OCI-LY7 (cell line): ENCODE results near the gene MARK2. TPM values are rescaled to one million over a fixed set of nuclear protein-coding genes. Genes with fewer than 3 reads are reported as not detected.

Source experiments
- BruUV-seq: library from RNA; stranded (reverse); fragments of 400-500 nt; replicated peaks from 2 replicates; lab custom pipeline; 2021; lab: Mats Ljungman, UMichigan
- CTCF ChIA-PET: fragments of 300-600 bp; sonication (Branson Sonifier 250); formaldehyde crosslinking; loops from one replicate; lab custom pipeline; 2022; ENCODE audit warnings: antibody characterized with exemption; ENCODE audit not compliant: unreplicated experiment; lab: Charles Lee
- POLR2A ChIA-PET: fragments of 300-600 bp; sonication (Branson Sonifier 250); formaldehyde crosslinking; loops from one replicate; lab custom pipeline; 2022; ENCODE audit warnings: antibody characterized with exemption; lab: Charles Lee
- DNase-seq: peaks from one replicate; pipeline ENCODE4 v3.0.0-alpha.2; 2015; ENCODE audit warnings: low spot score
- H2AFZ ChIP-seq: fragments of 200-600 bp; sonication (generic), shearing (Covaris generic); 2 replicates; pipeline ENCODE4 v1.6.1; 2014; ENCODE audit warnings: mild to moderate bottlenecking, antibody characterized with exemption, low read length, moderate library complexity
- H3K27ac ChIP-seq: fragments of 200-600 bp; sonication (generic); 2 replicates; pipeline ENCODE4 v1.5.1; 2014; ENCODE audit warnings: mixed run types, low read depth, mild to moderate bottlenecking, moderate library complexity, low read length, inconsistent platforms; ENCODE audit not compliant: poor library complexity, severe bottlenecking
- H3K36me3 ChIP-seq: fragments of 200-600 bp; sonication (generic); 2 replicates; pipeline ENCODE4 v1.6.1; 2014; ENCODE audit warnings: mild to moderate bottlenecking, antibody characterized with exemption, low read length, moderate library complexity, mixed read lengths; ENCODE audit not compliant: insufficient read depth
- H3K4me1 ChIP-seq: fragments of 200-600 bp; sonication (generic); 2 replicates; pipeline ENCODE4 v1.5.1; 2014; ENCODE audit warnings: mild to moderate bottlenecking, low read length; ENCODE audit not compliant: insufficient read depth, poor library complexity, severe bottlenecking
- H3K4me2 ChIP-seq: fragments of 200-600 bp; sonication (generic); 2 replicates; pipeline ENCODE4 v1.6.1; 2014; ENCODE audit warnings: mild to moderate bottlenecking, low read length
- H3K4me3 ChIP-seq: fragments of 200-600 bp; sonication (generic); 2 replicates; pipeline ENCODE4 v1.5.1; 2014; ENCODE audit warnings: mild to moderate bottlenecking, low read depth, low read length; ENCODE audit not compliant: poor library complexity, severe bottlenecking
- H3K79me2 ChIP-seq: fragments of 200-600 bp; sonication (generic); 2 replicates; pipeline ENCODE4 v1.6.1; 2016; ENCODE audit warnings: low read depth, mild to moderate bottlenecking, low read length, moderate library complexity, mixed read lengths; ENCODE audit not compliant: insufficient read depth
- H3K9me2 ChIP-seq: fragments of 200-600 bp; sonication (generic); 2 replicates; pipeline ENCODE4 v1.6.1; 2016; ENCODE audit warnings: mild to moderate bottlenecking, low read length, mixed read lengths; ENCODE audit not compliant: insufficient read depth
- H3K9me3 ChIP-seq: fragments of 200-600 bp; sonication (generic); 2 replicates; pipeline ENCODE4 v1.6.1; 2014; ENCODE audit warnings: mild to moderate bottlenecking, mixed run types, low read length, mixed read lengths
- H4K20me1 ChIP-seq: fragments of 200-600 bp; sonication (generic); 2 replicates; pipeline ENCODE4 v1.6.1; 2014; ENCODE audit warnings: mild to moderate bottlenecking, antibody characterized with exemption, low read length, moderate library complexity, mixed read lengths; ENCODE audit not compliant: insufficient read depth
- CTCF ChIP-seq: fragments of 200-600 bp; sonication (generic); conservative IDR thresholded peaks from 2 replicates; pipeline ENCODE4 v1.5.1; 2014; ENCODE audit warnings: mild to moderate bottlenecking, antibody characterized with exemption, low read length, moderate library complexity, mixed read lengths
- EZH2phosphoT487 ChIP-seq: fragments of 200-600 bp; sonication (generic); IDR thresholded peaks from 2 replicates; pipeline ENCODE4 v1.6.1; 2018; ENCODE audit warnings: low read depth, borderline replicate concordance, mild to moderate bottlenecking, mixed run types, antibody characterized with exemption, low read length, moderate library complexity, mixed read lengths
- intact Hi-C: fragments of 100-400 bp; cut with micrococcal nuclease; formaldehyde crosslinking; loops from one replicate; pipeline ENCODE4 v1.10.0; 2022; ENCODE audit not compliant: unreplicated experiment
- total RNA-seq, 2 experiments: library from RNA; depleted of rRNA in 1 of 2; stranded (reverse); fragments of >200 nt in 1 of 2; shearing (Covaris generic) in 1 of 2; gene quantifications; 2 replicates each; pipeline ENCODE4 v1.2.3, GENCODE V29; 2014 to 2022

MARK2 gene
- total RNA-seq, 2 experiments from 2014 or later: 22.7 to 45.4 TPM

- peaks cover 10% of the 10 kb centered on the region; the same call in 1 of the 2 replicates for H4K20me1 ChIP-seq
- no peak overlapping the region for H3K4me2 ChIP-seq
- H2AFZ ChIP-seq: no peak overlapping the region
- H3K27ac ChIP-seq: no peak overlapping the region
- intact Hi-C loops: no loop called here
- H3K79me2 ChIP-seq: peaks cover 74% of the 10 kb centered on the region
- H3K36me3 ChIP-seq: peaks cover 78% of the 10 kb centered on the region
- BruUV-seq: no TSS peak
- CTCF ChIA-PET: no interaction called here
- DNase-seq: no peak
- TF ChIP-seq CTCF (no peak), EZH2phosphoT487 (no peak)
- POLR2A ChIA-PET: no interaction called here
- no peaks in the 10 kb centered on the region for H3K9me2 ChIP-seq
- H3K4me1 ChIP-seq: peaks cover 17% of the 10 kb centered on the region
- H3K9me3 ChIP-seq: no peaks in the 10 kb centered on the region
- H3K4me3 ChIP-seq: no peak overlapping the region
These were observed 30.8 kb downstream of the MARK2 start for GRCh38 chr11:63869683-63870082.

- H2AFZ ChIP-seq: no peak overlapping the region
- BruUV-seq: no TSS peak
- H3K27ac ChIP-seq: no peak overlapping the region
- peaks cover 77% of the 10 kb centered on the region for H3K36me3 ChIP-seq
- TF ChIP-seq EZH2phosphoT487 (no peak), CTCF (no peak)
- no peak overlapping the region for H3K4me2 ChIP-seq
- H3K9me3 ChIP-seq: no peaks in the 10 kb centered on the region
- no peak for DNase-seq
- H3K9me2 ChIP-seq: no peaks in the 10 kb centered on the region
- H4K20me1 ChIP-seq: peaks cover 7% of the 10 kb centered on the region; the same call in 1 of the 2 replicates
- intact Hi-C loops: no loop called here
- POLR2A ChIA-PET: no interaction called here
- peaks cover 73% of the 10 kb centered on the region for H3K79me2 ChIP-seq
- H3K4me3 ChIP-seq: no peak overlapping the region
- CTCF ChIA-PET: no interaction called here
- peaks cover 11% of the 10 kb centered on the region for H3K4me1 ChIP-seq
These were observed 31.6 kb downstream of the MARK2 start for GRCh38 chr11:63870351-63871140.
